Pancreas (tissue), 10 donors: Measurements from ENCODE around the gene EFCAB12. TPM values are rescaled to one million over a fixed set of nuclear protein-coding genes. Genes with fewer than 3 reads are reported as not detected.
A peak's percentile ranks its signal among the peaks of the same experiment; 100 is the strongest.

ENCODE experiments used
- ATAC-seq, 4 donors: fragments of 200-7000 bp; cut with Tn5 transposase; one replicate each; pipeline versions ENCODE4 v1.8.0 to v1.9.1; 2020; ENCODE audit warnings: mild to moderate bottlenecking in 4 of 4, moderate library complexity in 4 of 4
- DNase-seq, 6 donors: peaks; one replicate each; pipeline ENCODE4 v3.0.0-alpha.2; 2020
- FAIRE-seq: peaks from 2 replicates; lab custom pipeline; 2012; peaks lifted over from hg19 to GRCh38; lab: Jason Lieb, UNC
- H3K27ac ChIP-seq, 4 donors: fragments of 200-600 bp; sonication (generic); 1 replicate in 3 of 4; 2 replicates in 1 of 4; pipeline versions ENCODE4 v1.5.0 to v1.8.0; 2020
- H3K27me3 ChIP-seq, 4 donors: fragments of 200-600 bp; one replicate each; pipeline ENCODE4 v1.8.0; 2021
- H3K36me3 ChIP-seq, 3 donors: fragments of 200-600 bp; sonication (generic) in 1 of 3; one replicate each; pipeline versions ENCODE4 v1.5.0 to v1.8.0; 2020 to 2021
- H3K4me1 ChIP-seq, 3 donors: fragments of 200-600 bp; one replicate each; pipeline ENCODE4 v1.8.0; 2021
- H3K4me3 ChIP-seq, 4 donors: fragments of 200-600 bp; sonication (generic) in 2 of 4; one replicate each; pipeline versions ENCODE4 v1.5.0 to v1.8.0; 2020 to 2021
- H3K9me3 ChIP-seq, 4 donors: fragments of 200-600 bp; one replicate each; pipeline ENCODE4 v1.8.0; 2021
- CTCF ChIP-seq, 4 donors: fragments of 200-600 bp; sonication (generic) in 3 of 4; IDR thresholded peaks; one replicate each; pipeline versions ENCODE4 v1.5.0 to v1.8.0; 2021; ENCODE audit warnings: antibody characterized with exemption in 4 of 4
- WGBS, 2 donors: extraction: QIAGEN DNeasy Blood & Tissue Kit; methylation state at CpG; one replicate each; pipeline ENCODE4 v1.1.7; 2013; 5-methylcytosine and 5-hydroxymethylcytosine counted together
- intact Hi-C, 3 donors: fragments of 100-400 bp; cut with DNase I; formaldehyde crosslinking; loops; one replicate each; pipeline versions ENCODE4 v1.11.1 to v1.14.2; 2022
- polyA plus RNA-seq, 2 donors: library from polyadenylated mRNA; stranded (reverse); fragments of 200-250 nt; gene quantifications; one replicate each; pipeline ENCODE4 v1.2.3, GENCODE V29; 2013
- total RNA-seq, 6 donors: library from RNA; stranded (reverse); fragmentation: NEBNext Ultra II Directional in 4 of 6; extraction: Animal tissue kit (Norgen Biotek cat#: 25700) in 4 of 6; gene quantifications; one replicate each; pipeline versions ENCODE4 v1.2.1 to v1.2.4, GENCODE V29; 2021 to 2023
- donor health status: healthy with polysubstance abuse.
- donor health status: DM: no; HTN: no; CAD: no; lungs with moderate emphysema.
- donor health status: DM: no; HTN: no; CAD: no.
- donor health status: control.
- donor health status: control.
- donor health status: Bipolar disorder and iron deficiency.
- donor health status: DM: yes; HTN: yes; CAD: no.
- donor health status: DM: no; HTN: no; CAD: no.
- donor health status: DM: no; HTN: no; CAD: no.
- donor health status: DM: yes; HTN: yes; CAD: no.

Gene EFCAB12
- total and polyA plus RNA-seq, 8 donors, result 0.43 to 2.0 (median 0.89) TPM

- H3K27ac ChIP-seq, result no peak overlapping the region
- DNase-seq, result no peak
- no peaks in the 10 kb centered on the region for H3K4me1 ChIP-seq
- H3K27me3 ChIP-seq, result no peaks in the 10 kb centered on the region
- no peaks in the 10 kb centered on the region for H3K9me3 ChIP-seq
- ATAC-seq, result no peak
- no peak for TF ChIP-seq CTCF (IDR thresholded peaks at IDR 0.05)
- H3K4me3 ChIP-seq, result no peak overlapping the region
- peaks cover 0 to 4% (median 0%) of the 10 kb centered on the region in 3 donors for H3K36me3 ChIP-seq
- no peak for FAIRE-seq
- intact Hi-C loops, result no loop called here
- WGBS, 2 donors, result 94% methylated on average over 2 of the region's 2 CpGs
Measured at GRCh38 chr3:129460572-129460971, 32.1 kb upstream of the EFCAB12 start.

GRCh38 chr3:129460155-129460554, 31.7 kb upstream of the EFCAB12 start:
- no peaks in the 10 kb centered on the region for H3K4me1 ChIP-seq
- DNase-seq, result no peak
- no peak overlapping the region for H3K4me3 ChIP-seq
- FAIRE-seq, result no peak
- no peak for ATAC-seq
- H3K36me3 ChIP-seq, result peaks cover 0 to 4% (median 0%) of the 10 kb centered on the region in 3 donors
- no peak overlapping the region for H3K27ac ChIP-seq
- H3K27me3 ChIP-seq, result no peaks in the 10 kb centered on the region
- TF ChIP-seq CTCF (IDR thresholded peaks at IDR 0.05), result no peak
- no peaks in the 10 kb centered on the region for H3K9me3 ChIP-seq
- intact Hi-C loops, result no loop called here
- 96 to 99% methylated on average over 3 of the region's 3 CpGs for WGBS, 2 donors

GRCh38 chr3:129453732-129454131, 25.3 kb upstream of the EFCAB12 start:
- Histone ChIP-seq H3K9me3 (no peaks in the 10 kb centered on the region), H3K27ac (no peak overlapping the region), H3K36me3 (no peaks in the 10 kb centered on the region), H3K4me3 (no peak overlapping the region), H3K4me1 (peaks cover 17 to 19% (median 17%) of the 10 kb centered on the region in 3 donors), H3K27me3 (no peaks in the 10 kb centered on the region)
- intact Hi-C loops, result no loop called here
- no peak for TF ChIP-seq CTCF (IDR thresholded peaks at IDR 0.05)
- DNase-seq (no peak), FAIRE-seq (no peak), ATAC-seq (peak in 3 of 4 donors; percentile 41 to 68 (median 62))
- 28 to 30% methylated on average over 1 of the region's 1 CpG for WGBS, 2 donors

GRCh38 chr3:129449279-129450115, 21.1 kb upstream of the EFCAB12 start:
- Histone ChIP-seq H3K4me1 (peaks cover 32 to 47% (median 43%) of the 10 kb centered on the region in 3 donors), H3K9me3 (no peaks in the 10 kb centered on the region), H3K4me3 (no peak overlapping the region), H3K27ac (peak overlapping the region in 3 of 4 donors; percentile 16 to 84 (median 73)), H3K36me3 (no peaks in the 10 kb centered on the region), H3K27me3 (no peaks in the 10 kb centered on the region)
- no peak for TF ChIP-seq CTCF (IDR thresholded peaks at IDR 0.05)
- 55 to 56% methylated on average over 5 of the region's 5 CpGs for WGBS, 2 donors
- intact Hi-C loops, result no loop called here
- ATAC-seq, result no peak
- DNase-seq, result no peak
- no peak for FAIRE-seq
